ENCODE data around the gene TAF6. TPM values are rescaled to one million over a fixed set of nuclear protein-coding genes. Genes with fewer than 3 reads are reported as not detected.
A peak's percentile ranks its signal among the peaks of the same experiment; 100 is the strongest.
"Not testable (repeated sequence)": the region's sequence is repeated elsewhere in the genome, so short reads cannot be mapped to it uniquely, and the experiment has no call there.

Gene TAF6
- total RNA-seq, 1 donor from 2014 or later = 65.3 TPM

DNA sequence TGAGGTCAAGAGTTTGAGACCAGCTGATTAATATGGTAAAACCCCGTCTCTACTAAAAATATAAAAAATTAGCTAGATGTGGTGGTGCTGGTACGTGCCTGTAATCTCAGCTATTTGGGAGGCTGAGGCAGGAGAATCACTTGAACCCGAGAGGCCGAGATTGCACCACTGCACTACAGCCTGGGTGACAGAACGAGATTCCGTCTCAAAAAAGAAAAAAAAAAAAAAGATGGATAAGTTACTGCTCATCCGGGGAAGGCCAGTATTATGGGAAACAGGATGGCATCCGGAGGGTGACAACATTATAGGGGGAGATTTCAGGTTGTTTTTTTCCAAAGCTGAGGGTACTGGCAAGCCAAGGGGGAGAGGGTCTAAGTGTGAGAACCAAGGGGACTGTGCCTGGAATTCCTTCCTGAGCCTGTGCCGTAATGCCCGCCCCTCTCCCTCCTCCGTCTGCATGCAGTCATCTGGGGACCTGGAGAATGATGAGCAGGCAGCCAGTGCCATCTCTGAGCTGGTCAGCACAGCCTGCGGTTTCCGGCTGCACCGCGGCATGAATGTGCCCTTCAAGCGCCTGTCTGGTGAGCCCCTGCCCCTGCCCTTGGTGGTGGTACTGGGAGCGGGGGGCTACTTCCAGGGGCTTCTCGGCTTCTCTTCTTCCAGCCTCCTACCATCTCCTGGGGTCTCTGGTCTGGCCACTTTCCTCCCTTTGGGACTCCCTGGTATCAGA, 33.9 kb upstream of the TAF6 start:
- DNase-seq (ENCODE audit: low spot score) = no peak

DNA sequence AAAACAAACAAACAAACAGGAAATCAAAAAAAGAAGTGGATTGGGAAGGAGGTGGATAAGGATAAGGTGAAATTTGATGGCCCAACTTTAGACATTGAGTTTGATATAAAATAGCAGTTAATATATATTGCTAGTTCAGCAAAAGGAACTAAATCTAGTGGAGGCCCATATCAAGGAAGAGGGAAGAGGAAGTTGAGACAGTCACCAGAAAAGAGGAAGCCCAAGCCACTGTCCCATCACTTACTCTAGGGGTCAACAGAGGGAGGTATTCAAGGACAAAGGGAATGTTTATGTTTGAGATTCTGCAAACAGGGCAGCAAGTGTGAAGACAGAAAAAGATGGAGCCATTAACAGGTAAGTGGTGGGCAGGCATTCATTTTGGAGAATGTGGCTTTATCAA, 33.2 kb upstream of the TAF6 start:
- no peak for DNase-seq (ENCODE audit: low spot score)

DNA sequence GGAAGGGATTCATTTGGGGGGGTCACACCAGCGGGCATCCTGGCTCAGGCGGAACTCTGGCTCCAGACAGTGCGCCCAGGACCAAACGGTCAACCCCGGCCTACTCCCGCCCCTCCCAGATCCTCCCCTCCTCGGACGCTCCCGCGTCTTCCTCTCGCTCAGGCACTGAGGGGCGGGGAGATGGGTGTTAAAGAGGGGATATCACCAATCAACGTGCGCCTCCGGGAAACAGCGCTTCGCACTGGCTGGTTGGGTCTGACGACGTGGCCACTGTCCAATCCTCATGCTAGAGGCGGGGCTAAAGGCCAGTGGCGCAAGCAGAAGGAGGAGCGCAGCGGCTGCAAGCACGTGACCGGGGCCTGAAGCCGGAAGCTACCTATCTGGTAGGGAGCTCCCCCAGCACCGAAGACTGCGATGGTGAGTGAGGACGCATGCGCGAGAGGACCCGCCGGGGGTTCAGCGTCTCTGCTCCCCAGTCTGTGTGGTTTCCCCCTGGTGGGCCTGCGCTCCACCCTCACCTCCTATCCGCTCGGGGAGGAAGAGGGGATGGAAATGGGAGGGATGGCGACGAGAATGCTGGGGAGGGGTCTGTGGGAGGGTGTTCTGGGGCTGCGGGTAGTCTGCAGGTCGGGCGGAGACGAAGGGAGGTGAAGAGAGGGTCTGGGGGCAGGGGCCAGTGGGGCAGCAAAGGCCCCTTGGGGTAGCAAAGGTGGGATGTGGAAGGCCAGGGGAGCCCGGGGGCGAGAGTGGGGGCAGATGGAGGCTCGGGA, 29.6 kb upstream of the TAF6 start, which contains the start of gene LAMTOR4:
Gene LAMTOR4, plus strand, starts transcription at position 360 of the 770 bp plus-strand sequence. Its CDS starts 55 bp downstream, at position 415.
- peak; percentile 99 for DNase-seq (ENCODE audit: low spot score)

DNA sequence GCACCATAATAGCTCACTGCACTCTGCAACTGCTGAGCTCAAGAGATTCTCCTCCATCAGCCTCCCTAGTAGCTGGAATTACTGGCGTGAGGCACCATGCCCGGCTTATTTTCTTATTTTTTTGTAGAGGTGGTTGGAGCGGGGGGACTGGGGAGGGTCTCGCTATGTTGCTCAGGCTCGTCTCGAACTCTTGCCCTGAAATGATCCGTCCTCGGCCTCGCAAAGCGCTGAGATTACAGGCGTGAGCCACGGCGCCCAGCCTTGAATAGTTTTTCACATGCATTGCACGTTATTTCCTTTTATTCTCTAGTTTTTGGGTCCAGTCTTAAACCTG, 29.0 kb upstream of the TAF6 start:
- DNase-seq (ENCODE audit: low spot score) = no peak

DNA sequence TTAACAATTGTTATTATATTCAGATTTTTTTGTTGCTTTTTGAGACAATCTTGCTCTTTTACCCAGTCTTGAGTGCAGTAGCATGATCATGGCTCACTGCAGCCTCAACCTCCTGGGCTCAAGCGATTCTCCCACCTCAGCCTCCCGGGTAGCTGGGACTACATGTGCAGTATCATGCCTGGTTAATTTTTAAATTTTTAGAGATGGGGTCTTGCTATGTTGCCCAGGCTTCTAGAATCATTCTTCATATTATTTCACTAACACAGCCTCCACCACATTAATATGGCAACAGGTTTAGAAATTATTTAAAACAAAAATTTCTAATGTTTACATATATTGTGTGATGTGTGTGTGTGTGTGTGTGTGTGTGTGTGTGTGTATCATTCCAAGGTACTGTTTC, 28.1 kb upstream of the TAF6 start:
- DNase-seq (ENCODE audit: low spot score) = no peak

DNA sequence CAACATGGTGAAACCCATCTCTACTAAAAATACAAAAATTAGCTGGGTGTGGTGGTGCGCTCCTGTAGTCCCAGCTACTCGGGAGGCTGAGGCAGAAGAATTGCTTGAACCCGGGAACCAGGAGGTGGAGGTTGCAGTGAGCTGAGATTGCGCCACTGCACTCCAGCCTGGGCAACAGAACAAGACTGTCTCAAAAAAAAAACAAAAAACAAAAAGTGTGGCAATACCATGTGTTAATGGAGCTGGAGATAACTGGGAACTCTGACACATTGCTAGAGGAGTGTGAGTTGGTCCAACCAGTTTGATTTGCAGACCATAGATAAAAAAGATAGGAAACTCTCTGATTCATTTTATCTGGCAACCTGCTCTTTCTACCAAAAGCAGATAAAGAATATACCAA, 27.2 kb upstream of the TAF6 start:
- not testable (repeated sequence) for DNase-seq (ENCODE audit: low spot score)

DNA sequence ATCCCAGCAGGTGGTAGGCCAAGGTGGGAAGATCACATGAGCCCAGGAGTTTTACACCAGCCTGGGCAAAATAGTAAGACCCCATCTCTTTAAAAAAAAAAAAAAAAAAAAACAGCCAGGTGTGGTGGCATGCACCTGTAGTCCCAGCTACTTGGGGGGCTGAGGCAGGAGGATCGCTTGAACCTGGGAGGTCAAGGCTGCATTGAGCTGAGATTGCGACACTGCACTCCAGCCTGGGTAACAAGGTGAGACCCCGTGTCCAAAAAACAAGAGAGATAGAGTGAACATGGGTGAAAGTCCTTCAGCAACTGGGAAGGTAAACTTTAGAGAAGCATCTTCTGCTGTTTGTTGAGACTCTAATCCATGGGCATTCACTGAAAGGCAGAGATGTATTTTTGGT, 23.3 kb upstream of the TAF6 start:
- no peak for DNase-seq (ENCODE audit: low spot score)

DNA sequence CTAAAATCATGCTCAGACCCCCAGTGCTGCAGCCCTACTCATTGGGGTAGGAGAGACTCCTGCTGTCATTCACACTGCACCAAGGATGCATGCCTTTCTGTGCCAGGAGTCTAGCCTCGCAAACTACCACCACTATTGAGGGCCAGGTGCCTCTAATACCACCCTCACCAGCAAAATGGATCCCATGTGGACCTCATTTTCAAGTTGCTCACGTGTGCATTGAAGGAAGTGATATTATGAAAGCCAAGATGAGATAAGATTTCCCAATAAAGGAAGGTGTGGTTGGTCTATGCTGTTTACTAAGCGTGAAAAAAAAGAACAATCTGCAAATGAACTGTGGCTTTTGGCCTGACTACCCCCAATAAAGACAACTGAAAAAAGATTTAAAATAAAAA, 22.4 kb upstream of the TAF6 start:
- DNase-seq (ENCODE audit: low spot score) = no peak

DNA sequence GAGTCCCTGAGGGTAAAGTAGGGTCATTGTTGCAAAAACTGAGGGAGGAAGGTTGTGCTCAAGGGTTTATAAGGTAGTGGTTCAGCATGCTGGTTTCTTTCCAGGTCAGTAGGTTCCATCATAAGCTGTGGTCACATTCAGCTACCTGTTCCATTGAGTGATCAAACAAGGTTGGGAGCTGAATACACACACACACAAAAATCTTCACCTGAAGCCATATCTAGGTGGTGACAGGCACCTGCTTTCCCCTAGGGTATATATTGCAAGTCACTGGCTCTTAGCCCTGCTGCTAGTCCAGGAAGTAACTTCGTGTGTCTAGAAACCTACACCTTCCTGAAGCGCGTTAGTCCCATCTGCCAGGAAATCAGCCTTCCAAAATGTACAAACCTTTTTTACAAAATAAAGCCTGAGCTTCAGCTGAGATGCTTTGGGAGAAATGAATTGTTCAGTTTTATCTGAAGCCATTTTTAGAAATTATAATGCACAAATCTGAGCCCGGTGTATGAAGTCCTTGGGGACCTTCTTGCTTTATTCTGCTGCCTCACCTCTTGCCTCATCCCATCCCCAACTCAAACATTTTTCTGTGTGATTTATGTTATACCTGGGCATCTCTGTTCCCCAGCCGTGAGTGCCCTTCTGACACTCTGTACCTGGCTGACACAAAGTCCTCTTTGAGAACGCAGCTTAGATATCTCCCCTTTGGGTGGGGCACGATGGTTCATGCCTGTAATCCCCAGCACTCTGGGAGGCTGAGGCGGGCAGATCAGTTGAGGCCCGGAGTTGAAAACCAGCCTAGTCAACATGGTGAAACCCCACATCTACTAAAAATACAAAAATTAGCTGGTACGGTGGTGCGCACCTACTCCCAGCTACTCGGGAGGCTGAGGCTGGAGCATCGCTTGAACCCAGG, 18.9 kb upstream of the TAF6 start:
- no peak for DNase-seq (ENCODE audit: low spot score)

DNA sequence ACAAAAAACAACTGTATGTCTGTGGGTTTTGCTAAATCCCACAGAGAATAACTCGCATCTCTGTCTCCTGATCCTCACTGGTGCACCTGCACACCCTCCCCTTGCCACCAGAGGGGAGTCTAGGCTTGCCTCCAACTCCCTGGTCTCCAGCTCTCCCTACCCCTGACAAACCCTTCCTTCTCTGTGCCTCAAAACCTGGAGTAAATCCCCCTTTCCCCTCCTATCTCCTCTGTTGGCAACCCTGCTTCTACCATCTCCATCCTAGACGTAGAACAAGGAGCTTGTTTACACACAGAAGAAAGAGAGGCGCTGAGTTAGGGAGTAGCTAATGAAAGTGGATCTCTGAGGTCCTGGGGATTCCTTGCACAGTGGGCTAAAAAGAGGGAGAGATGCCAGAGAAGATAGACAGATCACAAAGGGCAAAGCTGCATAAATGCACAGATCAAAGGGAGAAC, 13.6 kb upstream of the TAF6 start:
- DNase-seq (ENCODE audit: low spot score) = peak; percentile 68

DNA sequence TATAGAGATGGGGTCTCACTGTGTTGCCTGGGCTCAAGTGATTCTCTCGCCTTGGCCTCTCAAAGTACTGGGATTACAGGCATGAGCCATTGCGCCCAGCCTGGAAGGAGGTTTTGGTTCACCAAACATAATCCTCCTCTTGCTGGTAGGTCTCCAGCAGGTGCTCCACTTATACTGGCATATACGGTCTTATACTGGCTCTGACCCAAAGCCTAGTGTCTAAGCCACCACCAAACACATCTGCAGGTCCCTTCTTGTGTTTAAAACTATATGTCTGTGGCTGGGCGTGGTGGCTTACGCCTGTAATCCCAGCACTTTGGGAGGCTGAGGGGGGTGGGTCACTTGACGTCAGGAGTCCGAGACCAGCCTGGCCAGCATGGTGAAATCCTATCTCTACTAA, 13.0 kb upstream of the TAF6 start:
- no peak for DNase-seq (ENCODE audit: low spot score)

DNA sequence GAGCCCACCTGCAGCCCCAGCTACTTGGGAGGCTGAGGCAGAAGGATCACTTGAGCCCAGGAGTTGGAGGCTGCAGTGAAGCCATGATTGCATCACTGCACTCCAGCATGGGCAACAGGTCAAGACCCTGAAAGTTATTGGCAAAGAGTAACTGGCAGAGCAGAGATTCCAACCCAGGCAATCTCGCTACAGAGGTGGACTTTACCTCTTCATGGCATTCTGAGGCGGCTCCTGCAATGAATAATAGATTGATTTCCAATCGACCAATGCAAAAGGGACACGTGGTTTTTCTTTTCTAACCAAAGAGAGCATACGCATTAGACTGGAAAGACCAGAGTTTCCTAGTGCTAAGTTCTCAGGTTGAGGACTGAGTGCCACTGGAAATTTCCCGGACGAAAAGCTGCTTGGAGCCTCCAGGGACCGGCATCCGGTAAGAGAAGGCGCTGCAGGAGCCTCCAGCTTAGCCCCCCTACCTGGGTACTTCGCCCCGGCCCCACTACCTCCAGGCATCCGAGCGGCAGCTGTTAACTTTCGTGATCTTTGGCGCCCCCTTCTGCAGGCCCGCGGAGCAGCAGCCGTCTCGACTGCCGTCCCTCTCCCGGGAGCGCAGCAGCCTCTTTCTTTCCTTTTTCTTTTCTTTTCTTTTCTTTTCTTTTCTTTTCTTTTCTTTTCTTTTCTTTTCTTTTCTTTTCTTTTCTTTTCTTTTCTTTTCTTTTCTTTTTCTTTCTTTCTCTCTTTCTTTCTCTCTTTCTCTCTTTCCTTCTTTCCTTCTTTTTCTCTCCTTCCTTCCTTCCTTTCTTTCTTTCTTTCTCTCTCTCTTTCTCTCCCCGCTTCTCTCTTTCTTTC, 11.7 kb upstream of the TAF6 start:
- DNase-seq (ENCODE audit: low spot score) = peak; percentile 90

DNA sequence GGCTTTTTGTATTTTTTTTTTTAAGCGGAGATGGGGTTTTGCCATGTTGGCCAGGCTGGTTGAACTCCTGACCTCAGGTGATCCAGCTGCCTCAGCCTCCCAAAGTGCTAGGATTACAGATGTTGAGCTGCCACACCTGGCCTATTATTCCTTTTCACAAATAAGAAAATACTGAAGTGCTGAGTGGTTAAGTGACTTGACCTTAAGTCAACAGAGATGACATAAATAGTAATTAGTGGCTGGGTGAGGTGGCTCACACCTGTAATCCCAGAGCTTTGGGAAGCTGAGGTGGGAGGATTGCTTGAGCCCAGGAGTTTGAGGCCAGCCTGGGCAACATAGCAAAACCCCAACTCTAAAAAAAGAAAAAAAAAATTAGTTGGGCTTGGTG, 11.1 kb upstream of the TAF6 start:
- not testable (repeated sequence) for DNase-seq (ENCODE audit: low spot score)

DNA sequence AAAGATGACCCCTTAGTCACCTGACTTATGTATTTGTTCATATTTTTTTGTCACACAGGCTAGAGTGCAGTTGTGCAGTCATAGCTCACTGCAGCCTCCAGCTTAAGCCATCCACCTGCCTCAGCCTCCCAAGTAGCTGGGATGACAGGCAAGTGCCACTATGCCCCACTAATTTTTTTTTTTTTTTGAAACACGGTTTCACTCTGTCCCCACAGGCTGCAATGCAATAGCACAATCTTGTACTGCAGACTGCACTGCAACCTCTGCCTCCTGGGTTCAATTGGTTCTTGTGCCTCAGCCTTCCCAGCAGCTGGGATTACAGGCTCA, 9.4 kb upstream of the TAF6 start:
- DNase-seq (ENCODE audit: low spot score) = no peak

DNA sequence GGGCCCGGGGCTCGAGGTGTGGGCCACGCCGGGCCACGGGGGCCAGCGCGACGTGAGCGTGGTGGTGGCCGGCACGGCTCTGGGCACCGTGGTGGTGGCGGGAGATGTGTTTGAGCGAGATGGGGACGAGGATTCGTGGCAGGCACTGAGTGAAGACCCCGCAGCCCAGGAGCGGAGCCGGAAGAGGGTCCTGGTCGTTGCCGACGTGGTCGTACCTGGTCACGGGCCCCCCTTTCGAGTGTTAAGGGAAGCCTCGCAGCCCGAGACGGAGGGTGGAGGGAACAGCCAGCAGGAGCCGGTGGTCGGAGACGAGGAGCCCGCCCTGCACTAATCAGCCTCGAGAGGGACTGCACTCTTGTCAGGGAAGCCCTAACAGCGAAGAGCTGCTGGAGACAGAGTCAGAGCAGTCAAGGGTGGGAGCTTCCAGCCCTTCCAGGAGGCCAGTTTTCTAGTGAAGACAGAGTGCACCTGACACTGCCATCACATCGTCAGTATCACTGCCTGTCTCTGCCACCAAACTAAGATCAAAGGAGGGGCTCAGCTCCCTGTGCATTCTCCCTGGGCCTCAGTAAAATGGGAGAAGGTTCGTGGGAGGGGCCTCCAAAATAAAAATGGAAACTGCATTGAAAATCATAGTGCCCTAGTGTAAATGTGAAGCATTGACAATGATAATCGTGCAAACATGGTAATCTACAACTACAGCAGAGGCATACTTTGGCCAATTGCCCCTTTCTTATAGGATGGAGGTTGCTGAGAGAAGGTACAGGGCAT, 8.9 kb upstream of the TAF6 start:
- DNase-seq (ENCODE audit: low spot score) = no peak

DNA sequence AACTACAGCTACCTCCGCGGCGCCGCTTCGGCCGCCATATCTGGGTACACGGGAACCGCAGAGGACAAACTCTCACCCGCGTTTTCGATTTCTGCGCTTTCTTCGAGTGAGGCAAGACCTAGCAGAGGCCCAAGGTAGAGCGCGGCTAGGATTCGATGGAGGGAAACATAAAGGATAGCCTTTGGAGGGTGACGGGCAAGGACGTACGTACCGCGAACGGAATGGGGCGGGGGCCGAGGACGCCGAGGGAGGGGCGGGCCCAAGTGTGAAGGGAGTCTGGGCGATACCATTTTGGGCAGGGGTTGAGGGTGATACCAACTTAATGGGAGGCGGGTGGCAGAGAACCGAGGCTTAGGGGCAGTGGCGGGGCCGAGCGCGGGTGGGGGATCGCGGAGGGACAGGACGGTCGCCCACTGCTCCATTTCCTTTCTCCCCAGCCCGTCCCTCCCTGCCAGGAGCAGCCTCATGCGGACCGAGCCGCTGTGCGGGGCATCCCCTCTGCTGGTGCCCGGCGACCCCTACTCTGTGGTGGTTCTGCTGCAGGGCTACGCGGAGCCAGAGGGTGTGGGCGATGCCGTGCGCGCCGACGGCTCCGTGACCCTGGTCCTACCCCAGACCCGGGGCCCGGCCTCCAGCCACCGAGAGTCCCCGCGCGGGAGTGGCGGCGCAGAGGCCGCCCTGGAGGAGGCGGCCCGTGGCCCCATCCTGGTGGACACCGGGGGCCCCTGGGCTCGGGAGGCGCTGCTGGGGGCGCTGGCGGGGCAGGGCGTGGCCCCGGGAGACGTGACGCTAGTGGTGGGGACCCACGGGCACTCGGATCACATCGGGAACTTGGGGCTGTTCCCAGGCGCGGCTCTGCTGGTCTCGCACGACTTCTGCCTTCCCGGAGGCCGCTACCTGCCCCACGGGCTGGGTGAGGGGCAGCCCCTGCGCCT, 8.0 kb upstream of the TAF6 start, which contains the start of gene MBLAC1:
Gene MBLAC1, plus strand, starts transcription at position 37 of the 935 bp plus-strand sequence. Its CDS starts 429 bp downstream, at position 466.
- DNase-seq (ENCODE audit: low spot score) = peak; percentile 93

DNA sequence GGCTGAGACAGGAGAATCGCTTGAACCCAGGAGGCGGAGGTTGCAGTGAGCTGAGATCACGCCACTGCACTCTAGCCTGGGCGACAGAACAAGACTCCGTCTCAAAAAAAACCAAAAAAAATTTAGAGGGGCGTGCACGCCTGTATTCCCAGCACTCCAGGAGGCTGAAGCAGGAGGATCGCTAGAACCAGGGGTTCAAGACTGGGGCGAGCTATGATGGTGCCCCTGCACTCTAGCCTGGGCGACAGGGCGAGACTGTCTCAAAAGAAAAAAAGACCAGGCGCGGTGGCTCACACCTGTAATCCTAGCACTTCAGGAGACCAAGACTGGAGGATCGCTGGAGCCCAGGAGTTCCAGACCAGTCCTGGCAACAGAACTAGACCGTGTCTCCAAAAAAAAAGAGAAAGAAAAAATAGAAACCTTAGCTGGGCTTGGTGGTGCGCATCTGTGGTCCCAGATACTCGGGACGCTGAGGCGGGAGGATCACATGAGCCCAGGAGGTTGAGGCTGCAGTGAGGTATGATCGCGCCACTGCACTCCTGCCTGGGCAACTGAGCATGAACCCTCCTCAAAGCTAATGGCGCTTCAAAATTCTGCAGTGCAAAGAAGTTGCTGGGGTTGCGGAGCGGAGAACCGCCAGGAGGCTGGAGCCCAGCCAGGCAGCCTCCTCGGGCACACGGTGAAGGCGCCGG, 7.2 kb upstream of the TAF6 start:
- no peak for DNase-seq (ENCODE audit: low spot score)

DNA sequence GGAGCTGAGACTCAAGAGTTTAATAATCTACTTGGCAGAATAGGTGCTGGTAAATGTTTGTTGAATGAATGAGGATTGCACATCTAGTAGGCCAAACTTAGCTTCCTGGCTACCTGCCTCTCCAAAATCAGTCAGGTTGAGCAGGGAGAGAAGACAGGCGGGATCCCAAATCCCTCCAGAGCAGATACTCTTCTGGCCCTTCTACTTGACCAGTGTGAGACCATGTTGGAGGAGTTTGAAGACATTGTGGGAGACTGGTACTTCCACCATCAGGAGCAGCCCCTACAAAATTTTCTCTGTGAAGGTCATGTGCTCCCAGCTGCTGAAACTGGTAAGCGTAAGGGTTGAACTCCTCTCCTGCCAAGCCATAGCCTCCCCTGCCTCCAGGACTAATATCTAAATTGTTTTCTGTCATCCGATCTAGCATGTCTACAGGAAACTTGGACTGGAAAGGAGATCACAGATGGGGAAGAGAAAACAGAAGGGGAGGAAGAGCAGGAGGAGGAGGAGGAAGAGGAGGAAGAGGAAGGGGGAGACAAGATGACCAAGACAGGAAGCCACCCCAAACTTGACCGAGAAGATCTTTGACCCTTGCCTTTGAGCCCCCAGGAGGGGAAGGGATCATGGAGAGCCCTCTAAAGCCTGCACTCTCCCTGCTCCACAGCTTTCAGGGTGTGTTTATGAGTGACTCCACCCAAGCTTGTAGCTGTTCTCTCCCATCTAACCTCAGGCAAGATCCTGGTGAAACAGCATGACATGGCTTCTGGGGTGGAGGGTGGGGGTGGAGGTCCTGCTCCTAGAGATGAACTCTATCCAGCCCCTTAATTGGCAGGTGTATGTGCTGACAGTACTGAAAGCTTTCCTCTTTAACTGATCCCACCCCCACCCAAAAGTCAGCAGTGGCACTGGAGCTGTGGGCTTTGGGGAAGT, 5.4 kb upstream of the TAF6 start:
- no peak for DNase-seq (ENCODE audit: low spot score)
